ENCODE results near the gene GABRG3.

GABRG3 gene

GRCh38 chr15:27418726-27419125, 447.7 kb downstream of the GABRG3 start:
- DNase-seq (ENCODE audit: low read depth), result no peak

GRCh38 chr15:27422997-27423396, 452.0 kb downstream of the GABRG3 start:
- DNase-seq (ENCODE audit: low read depth), result no peak

GRCh38 chr15:27426805-27427204, 455.8 kb downstream of the GABRG3 start:
- no peak for DNase-seq (ENCODE audit: low read depth)

GRCh38 chr15:27427276-27427675, 456.3 kb downstream of the GABRG3 start:
- DNase-seq (ENCODE audit: low read depth), result no peak

- DNase-seq (ENCODE audit: low read depth), result no peak
Observed at GRCh38 chr15:27428151-27428550, 457.2 kb downstream of the GABRG3 start.

- no peak for DNase-seq (ENCODE audit: low read depth)
Observed at GRCh38 chr15:27429577-27429976, 458.6 kb downstream of the GABRG3 start.

GRCh38 chr15:27433604-27434003, 462.6 kb downstream of the GABRG3 start:
- DNase-seq (ENCODE audit: low read depth), result no peak

- no peak for DNase-seq (ENCODE audit: low read depth)
Observed at GRCh38 chr15:27438403-27439375, 467.7 kb downstream of the GABRG3 start.

GRCh38 chr15:27441120-27441519, 470.1 kb downstream of the GABRG3 start:
- DNase-seq (ENCODE audit: low read depth), result no peak

- DNase-seq (ENCODE audit: low read depth), result no peak
Observed at GRCh38 chr15:27448234-27448633, 477.3 kb downstream of the GABRG3 start.

GRCh38 chr15:27448986-27449385, 478.0 kb downstream of the GABRG3 start:
- DNase-seq (ENCODE audit: low read depth), result no peak

GRCh38 chr15:27449941-27450340, 479.0 kb downstream of the GABRG3 start:
- DNase-seq (ENCODE audit: low read depth), result no peak

GRCh38 chr15:27454281-27455075, 483.5 kb downstream of the GABRG3 start:
- no peak for DNase-seq (ENCODE audit: low read depth)

GRCh38 chr15:27456807-27457206, 485.8 kb downstream of the GABRG3 start:
- DNase-seq (ENCODE audit: low read depth), result no peak

- DNase-seq (ENCODE audit: low read depth), result no peak
Observed at GRCh38 chr15:27457766-27458165, 486.8 kb downstream of the GABRG3 start.

GRCh38 chr15:27458345-27459084, 487.5 kb downstream of the GABRG3 start:
- DNase-seq (ENCODE audit: low read depth), result no peak

GRCh38 chr15:27459836-27460235, 488.9 kb downstream of the GABRG3 start:
- no peak for DNase-seq (ENCODE audit: low read depth)

- no peak for DNase-seq (ENCODE audit: low read depth)
Observed at GRCh38 chr15:27461181-27461580, 490.2 kb downstream of the GABRG3 start.

- no peak for DNase-seq (ENCODE audit: low read depth)
Observed at GRCh38 chr15:27463525-27464088, 492.6 kb downstream of the GABRG3 start.

- DNase-seq (ENCODE audit: low read depth), result no peak
Observed at GRCh38 chr15:27464941-27465612, 494.1 kb downstream of the GABRG3 start.

GRCh38 chr15:27466758-27467157, 495.8 kb downstream of the GABRG3 start:
- no peak for DNase-seq (ENCODE audit: low read depth)

Data from T-helper 22 cell (primary cell).